ENCODE data around the gene BCL6.

DNA sequence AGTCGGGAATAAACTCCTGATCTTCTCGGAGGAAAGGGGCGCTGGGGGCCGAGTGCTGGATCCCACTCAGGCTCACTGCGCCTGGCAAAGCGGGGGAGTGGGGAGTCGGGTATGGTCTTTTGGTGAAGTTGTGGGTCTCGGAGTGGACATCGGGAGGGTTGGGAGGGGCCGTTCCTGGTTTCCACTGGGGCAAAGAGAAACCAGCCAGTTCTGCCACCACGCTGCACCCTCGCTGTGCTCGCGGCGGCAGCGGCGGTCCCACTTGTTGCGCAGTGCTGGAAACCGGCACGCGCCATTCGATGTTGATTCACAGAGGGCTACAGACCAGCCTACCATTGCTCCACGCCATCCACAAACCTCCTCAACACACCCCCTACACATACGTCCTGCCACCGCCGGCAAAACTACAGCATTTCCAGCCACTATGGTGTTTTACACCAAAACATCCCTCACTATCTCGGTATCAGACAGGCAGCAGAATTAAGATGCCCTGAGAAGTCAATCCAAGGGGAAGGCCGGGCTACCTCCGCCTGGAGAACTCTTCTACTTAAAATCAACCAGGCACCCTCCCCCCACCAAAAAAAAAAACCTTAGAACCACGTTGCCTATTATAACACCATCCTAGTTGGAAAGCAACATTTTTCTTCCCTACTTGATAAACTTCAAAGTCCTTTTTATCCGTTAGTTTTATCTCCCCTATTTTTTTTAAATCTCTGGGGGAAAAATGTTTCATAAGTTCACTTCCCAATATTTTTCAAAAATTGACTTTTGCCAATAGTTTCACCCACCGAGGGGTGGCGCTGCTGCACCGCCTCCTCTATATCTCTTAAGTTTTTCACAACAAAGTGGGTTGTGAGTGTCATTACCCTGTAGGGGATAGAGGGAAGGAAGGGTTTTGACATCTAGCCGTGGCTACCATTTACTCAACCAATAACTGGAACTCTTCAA lies 3.6 kb downstream of the BCL6 start:
- peak in 1 of 2 donors; percentile 70 for TF ChIP-seq POLR2A (IDR thresholded peaks at IDR 0.05)
- TF ChIP-seq, protein P1, sequence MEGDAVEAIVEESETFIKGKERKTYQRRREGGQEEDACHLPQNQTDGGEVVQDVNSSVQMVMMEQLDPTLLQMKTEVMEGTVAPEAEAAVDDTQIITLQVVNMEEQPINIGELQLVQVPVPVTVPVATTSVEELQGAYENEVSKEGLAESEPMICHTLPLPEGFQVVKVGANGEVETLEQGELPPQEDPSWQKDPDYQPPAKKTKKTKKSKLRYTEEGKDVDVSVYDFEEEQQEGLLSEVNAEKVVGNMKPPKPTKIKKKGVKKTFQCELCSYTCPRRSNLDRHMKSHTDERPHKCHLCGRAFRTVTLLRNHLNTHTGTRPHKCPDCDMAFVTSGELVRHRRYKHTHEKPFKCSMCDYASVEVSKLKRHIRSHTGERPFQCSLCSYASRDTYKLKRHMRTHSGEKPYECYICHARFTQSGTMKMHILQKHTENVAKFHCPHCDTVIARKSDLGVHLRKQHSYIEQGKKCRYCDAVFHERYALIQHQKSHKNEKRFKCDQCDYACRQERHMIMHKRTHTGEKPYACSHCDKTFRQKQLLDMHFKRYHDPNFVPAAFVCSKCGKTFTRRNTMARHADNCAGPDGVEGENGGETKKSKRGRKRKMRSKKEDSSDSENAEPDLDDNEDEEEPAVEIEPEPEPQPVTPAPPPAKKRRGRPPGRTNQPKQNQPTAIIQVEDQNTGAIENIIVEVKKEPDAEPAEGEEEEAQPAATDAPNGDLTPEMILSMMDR (IDR thresholded peaks at IDR 0.05), result peak; percentile 79 to 94
- TF ChIP-seq POLR2AphosphoS5 (IDR thresholded peaks at IDR 0.05), result peak; percentile 42 to 81 (median 53)
